NB4 (cell line): ENCODE results near the gene TRPM4.

Source experiments
- CTCF ChIP-seq: IDR thresholded peaks from one replicate; pipeline ENCODE4 v1.5.1; 2012; ENCODE audit warnings: low read depth, low read length
- POLR2A ChIP-seq: IDR thresholded peaks from 2 replicates; pipeline ENCODE4 v1.6.1; 2011; ENCODE audit warnings: mild to moderate bottlenecking; ENCODE audit not compliant: insufficient read length; ENCODE audit errors: extremely low read depth

- no peak for TF ChIP-seq CTCF
- no peak for TF ChIP-seq POLR2A
Observed at GRCh38 chr19:49205114-49205513, 47.5 kb downstream of the TRPM4 start.
